Endothelial cell of umbilical vein (primary cell): ENCODE results near the gene GMPR2. TPM values are rescaled to one million over a fixed set of nuclear protein-coding genes. Genes with fewer than 3 reads are reported as not detected.

Source experiments
- BruUV-seq: library from RNA; stranded (reverse); fragments of 400-500 nt; replicated peaks from 2 replicates; lab custom pipeline; 2021; lab: Mats Ljungman, UMichigan
- CTCF ChIA-PET: fragments of 300-600, 350-600 bp; sonication (Branson Sonifier 250); formaldehyde crosslinking; loops from one replicate; lab custom pipeline; 2021; ENCODE audit warnings: antibody characterized with exemption, inconsistent platforms; lab: Charles Lee
- POLR2A ChIA-PET: fragments of 300-600, 350-600 bp; sonication (Branson Sonifier 250); formaldehyde crosslinking; loops from one replicate; lab custom pipeline; 2021; ENCODE audit warnings: antibody characterized with exemption, inconsistent platforms; lab: Charles Lee
- DNase-seq: peaks from one replicate; pipeline ENCODE4 v3.0.0-alpha.2; 2011; ENCODE audit warnings: low read depth, low spot score
- FAIRE-seq: peaks from 2 replicates; lab custom pipeline; 2011; peaks lifted over from hg19 to GRCh38; lab: Jason Lieb, UNC
- H2AFZ ChIP-seq: 2 replicates; pipeline ENCODE4 v1.6.0; 2012; ENCODE audit warnings: low read depth, low read length, control low read depth, inconsistent platforms
- H3K27ac ChIP-seq: 2 replicates; pipeline ENCODE4 v1.5.1; 2011; ENCODE audit warnings: low read depth, mild to moderate bottlenecking, control low read depth, low read length, moderate library complexity; ENCODE audit not compliant: insufficient read depth
- H3K27me3 ChIP-seq, 2 experiments: 2 replicates each; pipeline versions ENCODE4 v1.6.0 to v1.6.1; 2011; ENCODE audit warnings: low read length in 2 of 2, mixed read lengths in 1 of 2; ENCODE audit not compliant: control insufficient read depth in 2 of 2, insufficient read depth in 2 of 2
- H3K36me3 ChIP-seq, 2 experiments: 2 replicates in 1 of 2; 3 replicates in 1 of 2; pipeline ENCODE4 v1.5.1; 2011; ENCODE audit warnings: low read length in 2 of 2, mild to moderate bottlenecking in 1 of 2, moderate library complexity in 1 of 2; ENCODE audit not compliant: control insufficient read depth in 2 of 2, insufficient read depth in 2 of 2; ENCODE audit errors: extremely low read depth in 1 of 2
- H3K4me1 ChIP-seq: 3 replicates; pipeline ENCODE4 v1.5.1; 2011; ENCODE audit warnings: mild to moderate bottlenecking, low read length; ENCODE audit not compliant: control insufficient read depth, insufficient read depth; ENCODE audit errors: extremely low read depth
- H3K4me2 ChIP-seq: 2 replicates; pipeline ENCODE4 v1.6.1; 2011; ENCODE audit warnings: low read length, control low read depth, mixed read lengths; ENCODE audit not compliant: insufficient read depth
- H3K4me3 ChIP-seq, 3 experiments: fragments of 200-600 bp in 1 of 3; sonication (generic), shearing (Covaris generic) in 1 of 3; replicated peaks in 1 of 3; 2 replicates each; pipeline ENCODE4 v1.5.1; 2011 to 2016; ENCODE audit warnings: control low read depth in 3 of 3, low read length in 3 of 3, mild to moderate bottlenecking in 2 of 3, inconsistent platforms in 1 of 3, low read depth in 1 of 3, moderate library complexity in 1 of 3; ENCODE audit not compliant: insufficient read depth in 1 of 3
- H3K79me2 ChIP-seq: 2 replicates; pipeline ENCODE4 v1.6.0; 2012; ENCODE audit warnings: low read length, inconsistent platforms; ENCODE audit not compliant: control insufficient read depth, insufficient read depth
- H3K9ac ChIP-seq: replicated peaks from 2 replicates; pipeline ENCODE3; 2011; ENCODE audit warnings: low read length, control low read depth; ENCODE audit not compliant: insufficient read depth; ENCODE audit errors: extremely low read depth
- H3K9me1 ChIP-seq: replicated peaks from 3 replicates; pipeline ENCODE4 v1.6.0; 2011; ENCODE audit warnings: mild to moderate bottlenecking, low read length; ENCODE audit not compliant: control insufficient read depth, insufficient read depth; ENCODE audit errors: extremely low read depth
- H3K9me3 ChIP-seq: replicated peaks from 2 replicates; pipeline ENCODE4 v1.5.1; 2012; ENCODE audit warnings: low read length, inconsistent platforms; ENCODE audit not compliant: control insufficient read depth, insufficient read depth
- H4K20me1 ChIP-seq: replicated peaks from 2 replicates; pipeline ENCODE3; 2011; ENCODE audit warnings: mild to moderate bottlenecking, low read length; ENCODE audit not compliant: control insufficient read depth, insufficient read depth; ENCODE audit errors: extremely low read depth
- EZH2 ChIP-seq: IDR thresholded peaks from 2 replicates; pipeline ENCODE4 v1.6.1; 2012; ENCODE audit warnings: borderline replicate concordance, low read depth, mild to moderate bottlenecking, moderate library complexity, low read length, inconsistent platforms; ENCODE audit not compliant: severe bottlenecking
- FOS ChIP-seq: IDR thresholded peaks from 2 replicates; pipeline ENCODE4 v1.6.1; 2011; ENCODE audit warnings: mild to moderate bottlenecking, low read length, moderate library complexity, borderline replicate concordance; ENCODE audit not compliant: insufficient read depth
- GATA2 ChIP-seq: IDR thresholded peaks from 2 replicates; pipeline ENCODE4 v1.7.0; 2011; ENCODE audit warnings: low read depth, mild to moderate bottlenecking, moderate library complexity, mixed read lengths, low read length; ENCODE audit not compliant: insufficient read length, insufficient read depth
- JUN ChIP-seq: IDR thresholded peaks from 2 replicates; pipeline ENCODE4 v1.6.1; 2011; ENCODE audit warnings: borderline replicate concordance, low read depth; ENCODE audit not compliant: insufficient read length, insufficient read depth
- MYC ChIP-seq: IDR thresholded peaks from one replicate; pipeline ENCODE4 v1.6.1; 2011; ENCODE audit warnings: mild to moderate bottlenecking, low read depth, low read length
- POLR2A ChIP-seq: IDR thresholded peaks from 2 replicates; pipeline ENCODE4 v1.6.1; 2012; ENCODE audit warnings: low read depth, mild to moderate bottlenecking, control low read depth, low read length
- POLR2AphosphoS5 ChIP-seq: IDR thresholded peaks from 2 replicates; pipeline ENCODE4 v1.6.1; 2012; ENCODE audit warnings: low read depth, mild to moderate bottlenecking, control low read depth, low read length, moderate library complexity; ENCODE audit not compliant: insufficient read depth
- dilution Hi-C: fragments of 300-500 bp; cut with MboI; formaldehyde crosslinking; loops from one replicate; pipeline ENCODE4 v1.15.0; 2019; ENCODE audit warnings: low sequenced_read_pairs; ENCODE audit not compliant: extremely low pct_ligation_motif_present
- intact Hi-C: fragments of 100-400 bp; cut with micrococcal nuclease; formaldehyde crosslinking; loops from one replicate; pipeline ENCODE4 v1.10.0; 2022
- polyA plus RNA-seq, 4 experiments: library from polyadenylated mRNA; depleted of rRNA in 3 of 4; stranded (reverse) in 3 of 4; unstranded in 1 of 4; fragments of >200 nt; gene quantifications; 2 replicates each; pipeline versions ENCODE4 v1.2.1 to v1.2.3, GENCODE V29; 2011 to 2012; ENCODE audit warnings: missing spikeins in 1 of 4
- total RNA-seq: library from RNA; stranded (reverse); gene quantifications from 2 replicates; pipeline ENCODE4 v1.2.3, GENCODE V29; 2021
- TF ChIP-seq, protein P1 (sequence below): IDR thresholded peaks from 2 replicates; pipeline ENCODE4 v1.6.1; 2011; ENCODE audit not compliant: insufficient read depth, insufficient read length
- TF ChIP-seq, protein P2 (sequence below), 2 donors: IDR thresholded peaks; 1 replicate in 1 of 2; 2 replicates in 1 of 2; pipeline ENCODE4 v1.5.1; 2011; ENCODE audit warnings: low read length in 2 of 2, mild to moderate bottlenecking in 2 of 2, moderate library complexity in 2 of 2, control low read depth in 1 of 2, inconsistent platforms in 1 of 2, low read depth in 1 of 2; ENCODE audit not compliant: insufficient read depth in 1 of 2; ENCODE audit errors: extremely low read depth in 1 of 2

Gene GMPR2
- total and polyA plus RNA-seq, 2 donors (not counting 3 experiments of a cell fraction or from before 2014, with no cell fraction given), result 58.1 to 61.8 TPM

DNA sequence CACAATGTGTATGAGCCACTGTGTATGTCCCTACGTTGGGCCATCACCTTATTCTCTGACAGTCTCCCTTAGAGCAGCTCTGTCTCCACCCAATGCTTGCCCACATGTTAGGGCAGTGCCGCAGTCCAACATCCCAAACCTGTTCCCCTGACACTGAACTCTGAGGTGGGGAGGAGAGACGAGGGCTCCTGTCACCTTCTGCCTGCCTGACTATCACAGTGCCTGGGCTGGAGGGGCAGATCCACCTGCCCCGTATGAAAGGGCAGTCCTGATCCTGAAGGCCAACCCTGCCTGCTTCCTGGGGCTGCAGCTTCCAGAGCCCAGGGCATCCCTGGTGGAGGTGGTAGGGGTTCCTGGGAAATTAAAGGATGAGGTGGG is 28.0 kb downstream of the GMPR2 start:
- Histone ChIP-seq H4K20me1 (no peaks in the 10 kb centered on the region), H3K9ac (no peak overlapping the region), H3K4me3 (no peak overlapping the region), H3K4me2 (no peak overlapping the region), H3K9me3 (no peaks in the 10 kb centered on the region), H3K9me1 (no peaks in the 10 kb centered on the region), H3K36me3 (no peaks in the 10 kb centered on the region), H3K27ac (no peak overlapping the region), H3K27me3 (no peaks in the 10 kb centered on the region), H2AFZ (no peak overlapping the region), H3K4me1 (no peaks in the 10 kb centered on the region), H3K79me2 (no peaks in the 10 kb centered on the region)
- FAIRE-seq (no peak), DNase-seq (no peak)
- intact Hi-C loops (no loop called here), dilution Hi-C loops (no loop called here)
- POLR2A ChIA-PET, result interaction anchor here (0.6 kb wide), 1 partner anchor 39 kb away, joined by 3 read pairs; no protein-coding TSS in a partner anchor
- CTCF ChIA-PET, result no interaction called here
- TF ChIP-seq GATA2 (no peak), FOS (no peak), EZH2 (no peak), POLR2A (no peak), MYC (no peak), POLR2AphosphoS5 (no peak), JUN (no peak)
- TF ChIP-seq, protein P1, sequence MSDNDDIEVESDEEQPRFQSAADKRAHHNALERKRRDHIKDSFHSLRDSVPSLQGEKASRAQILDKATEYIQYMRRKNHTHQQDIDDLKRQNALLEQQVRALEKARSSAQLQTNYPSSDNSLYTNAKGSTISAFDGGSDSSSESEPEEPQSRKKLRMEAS, result no peak
- TF ChIP-seq, protein P2, sequence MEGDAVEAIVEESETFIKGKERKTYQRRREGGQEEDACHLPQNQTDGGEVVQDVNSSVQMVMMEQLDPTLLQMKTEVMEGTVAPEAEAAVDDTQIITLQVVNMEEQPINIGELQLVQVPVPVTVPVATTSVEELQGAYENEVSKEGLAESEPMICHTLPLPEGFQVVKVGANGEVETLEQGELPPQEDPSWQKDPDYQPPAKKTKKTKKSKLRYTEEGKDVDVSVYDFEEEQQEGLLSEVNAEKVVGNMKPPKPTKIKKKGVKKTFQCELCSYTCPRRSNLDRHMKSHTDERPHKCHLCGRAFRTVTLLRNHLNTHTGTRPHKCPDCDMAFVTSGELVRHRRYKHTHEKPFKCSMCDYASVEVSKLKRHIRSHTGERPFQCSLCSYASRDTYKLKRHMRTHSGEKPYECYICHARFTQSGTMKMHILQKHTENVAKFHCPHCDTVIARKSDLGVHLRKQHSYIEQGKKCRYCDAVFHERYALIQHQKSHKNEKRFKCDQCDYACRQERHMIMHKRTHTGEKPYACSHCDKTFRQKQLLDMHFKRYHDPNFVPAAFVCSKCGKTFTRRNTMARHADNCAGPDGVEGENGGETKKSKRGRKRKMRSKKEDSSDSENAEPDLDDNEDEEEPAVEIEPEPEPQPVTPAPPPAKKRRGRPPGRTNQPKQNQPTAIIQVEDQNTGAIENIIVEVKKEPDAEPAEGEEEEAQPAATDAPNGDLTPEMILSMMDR (IDR thresholded peaks at IDR 0.05; ENCODE audit: extremely low read depth in 1 of 2, insufficient read depth in 1 of 2, low read depth in 1 of 2, low read length in 2 of 2), result no peak
- no TSS peak for BruUV-seq
